ENCODE results near the gene APOBEC3G.

GRCh38 chr22:39073981-39074380 lies 3.1 kb upstream of the APOBEC3G start:
- TF ChIP-seq IRF2 (CRISPR knock-in tag; IDR thresholded peaks at IDR 0.05) (no peak), CTCF (CRISPR knock-in tag; IDR thresholded peaks at IDR 0.05) (no peak)

Data from HepG2 (cell line).